Posterior vena cava (tissue), 2 donors: ENCODE results near the gene CCNY. TPM values are rescaled to one million over a fixed set of nuclear protein-coding genes. Genes with fewer than 3 reads are reported as not detected.
"Not testable (repeated sequence)": the region's sequence is repeated elsewhere in the genome, so short reads cannot be mapped to it uniquely, and the experiment has no call there.

Source experiments
- DNase-seq: peaks from one replicate; pipeline ENCODE4 v3.0.0-alpha.2; 2020; ENCODE audit warnings: low spot score
- intact Hi-C, 2 donors: fragments of 100-400 bp; cut with DNase I; formaldehyde crosslinking; loops; one replicate each; pipeline versions ENCODE4 v1.14.1 to v1.14.2; 2022 to 2023
- long read RNA-seq, 2 donors: library from polyadenylated mRNA; unstranded; transcript quantifications; one replicate each; pipeline ENCODE4 v2.0.0, GENCODE V29; 2020 to 2021
- total RNA-seq, 2 donors: library from RNA; stranded (reverse); fragmentation: NEBNext Ultra II Directional; extraction: Animal tissue kit (Norgen Biotek cat#: 25700); gene quantifications; one replicate each; pipeline ENCODE4 v1.2.1, GENCODE V29; 2021
- donor health status: DM: yes; HTN: yes; CAD: no.
- donor health status: DM: yes; HTN: yes; CAD: no.

Gene CCNY
- total RNA-seq, result 10 to 100 TPM; 65.8 to 66.4 TPM
- long read RNA-seq, donor 1, transcript CCNY-203 (10 exons, 3,960 nt), result major isoform, 42 of 59 reads
- long read RNA-seq, donor 1, partial matches to known transcripts, result 2 of 59 reads
- long read RNA-seq, donor 1, other reads (novel, unspliced or antisense), result 15 of 59 reads
- long read RNA-seq, donor 2, transcript CCNY-203 (10 exons, 3,960 nt), result major isoform, 10 of 24 reads
- long read RNA-seq, donor 2, partial matches to known transcripts, result 5 of 24 reads
- long read RNA-seq, donor 2, other reads (novel, unspliced or antisense), result 9 of 24 reads

GRCh38 chr10:35336084-35336831 is at the start of gene CCNY:
Gene CCNY (plus strand): TSS chr10:35336509. CDS start chr10:35337054, 545 bp downstream.
- intact Hi-C loops, result loop anchor here in 1 of 2 donors (10.0 kb wide), 1 partner anchor 229 kb away; no protein-coding TSS in a partner anchor
- DNase-seq, result peak; percentile 92

DNA sequence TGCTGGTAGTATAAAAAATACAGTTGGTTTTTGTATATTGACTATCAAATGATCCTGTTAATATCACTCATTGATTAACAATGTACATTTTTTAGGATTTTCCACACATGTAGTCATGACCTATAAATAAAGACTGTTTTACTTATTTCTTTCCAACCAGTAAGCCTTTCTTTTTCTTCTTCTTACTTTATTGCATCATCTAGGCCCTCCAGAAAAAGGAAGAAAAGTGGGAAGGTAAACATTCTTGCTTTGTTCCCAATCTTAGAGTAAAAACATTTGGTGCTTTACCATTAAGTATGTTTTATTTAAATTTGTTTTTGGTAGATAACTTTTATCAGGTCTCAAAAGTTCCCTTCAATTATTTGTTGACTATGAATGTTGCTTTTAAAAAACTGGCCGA is 47.1 kb upstream of the CCNY start:
- no peak for DNase-seq
- intact Hi-C loops, result no loop called here

- DNase-seq, result no peak
- intact Hi-C loops, result no loop called here
Observed at GRCh38 chr10:35294506-35294905, 41.8 kb upstream of the CCNY start.

DNA sequence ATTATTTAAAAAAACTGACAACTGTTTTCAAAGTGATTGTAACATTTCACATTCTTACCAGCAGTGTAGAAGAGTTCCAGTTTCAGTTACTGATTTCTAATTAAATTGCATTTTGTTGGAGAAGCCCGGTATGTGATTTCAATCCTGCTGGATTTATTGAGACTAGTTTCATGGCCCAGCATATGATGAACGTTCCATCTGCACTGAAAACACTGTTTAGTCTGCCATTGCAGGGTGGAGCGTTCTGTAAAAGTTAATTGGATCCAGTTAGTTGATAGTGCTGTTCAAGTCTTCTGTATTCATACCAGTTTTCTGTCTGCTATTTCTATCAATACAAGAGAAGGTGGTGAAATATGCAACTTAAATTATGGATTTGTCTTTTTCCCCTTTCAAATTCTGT is 37.3 kb upstream of the CCNY start:
- intact Hi-C loops, result loop anchor here in 1 of 2 donors (5.0 kb wide), 1 partner anchor 1443 kb away; no protein-coding TSS in a partner anchor
- no peak for DNase-seq

DNA sequence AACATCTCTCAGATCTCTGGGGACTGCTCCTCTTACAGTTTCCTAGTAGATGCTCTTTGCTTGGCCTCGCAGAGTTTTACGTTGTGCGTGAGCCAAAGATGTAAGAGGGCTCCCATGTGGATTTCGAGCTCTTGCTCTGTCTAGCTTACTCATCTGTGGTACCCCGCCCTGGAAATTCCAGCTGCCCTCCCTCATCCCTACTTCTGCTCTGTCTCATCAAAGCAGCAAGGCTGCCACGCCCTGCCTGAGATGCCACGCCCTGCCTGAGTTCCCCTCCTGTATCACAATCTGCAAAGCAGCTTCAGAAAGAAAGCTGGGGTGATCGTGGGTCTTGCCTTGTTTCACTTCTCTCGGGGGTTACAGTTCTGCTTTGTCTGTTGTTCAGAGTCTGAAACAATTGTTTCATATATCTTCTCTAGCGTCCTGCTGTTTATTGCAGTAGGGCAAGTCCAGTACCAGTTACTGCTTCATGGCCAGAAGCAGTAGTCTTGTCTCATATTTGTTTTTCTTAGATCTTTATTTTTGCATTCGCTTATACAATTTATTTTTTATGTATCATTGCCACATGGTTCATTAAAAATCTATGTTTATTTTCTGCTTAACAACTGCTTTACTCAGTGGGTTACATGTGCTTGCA is 36.1 kb upstream of the CCNY start:
- DNase-seq, result peak; percentile 92
- intact Hi-C loops, result no loop called here

DNA sequence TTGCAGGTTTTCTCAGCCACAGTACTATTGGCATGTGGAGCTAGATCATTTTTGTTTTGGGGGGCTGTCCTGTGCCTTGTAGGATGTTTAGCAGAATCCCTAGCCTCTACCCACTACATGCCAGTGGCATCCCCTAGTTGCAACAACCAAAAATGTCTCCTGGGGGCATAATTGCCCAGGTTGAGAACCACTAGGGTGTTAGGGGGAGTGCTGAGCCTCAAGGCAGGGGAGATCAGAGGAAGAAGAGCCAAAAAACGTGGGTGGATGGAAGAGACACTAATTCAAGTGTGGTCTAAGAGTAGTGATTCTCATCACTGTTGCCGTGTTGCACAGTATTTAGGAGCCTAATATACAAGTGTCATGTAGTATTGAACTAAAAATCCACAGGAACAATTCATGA is 31.7 kb upstream of the CCNY start:
- intact Hi-C loops, result no loop called here
- DNase-seq, result no peak

DNA sequence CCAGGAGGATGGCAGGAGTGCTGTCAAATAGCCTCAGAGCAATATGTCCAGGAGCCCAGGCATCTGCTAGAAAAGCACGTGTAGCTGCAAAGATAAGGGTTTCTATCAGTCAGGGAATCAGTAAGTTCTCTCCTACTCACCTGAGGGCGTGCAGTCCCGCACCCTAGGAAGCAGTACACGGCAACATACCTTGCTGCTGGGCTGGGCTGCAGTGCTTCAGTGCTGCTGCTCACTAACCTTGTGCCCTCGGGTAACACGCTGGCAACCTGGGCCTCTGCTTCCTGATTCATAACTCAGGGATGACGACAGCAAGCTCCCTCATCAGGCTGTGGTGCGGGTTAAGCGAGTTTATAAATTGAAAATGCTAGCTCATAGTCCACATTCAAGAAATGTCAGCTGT is 29.5 kb upstream of the CCNY start:
- intact Hi-C loops, result no loop called here
- no peak for DNase-seq

DNA sequence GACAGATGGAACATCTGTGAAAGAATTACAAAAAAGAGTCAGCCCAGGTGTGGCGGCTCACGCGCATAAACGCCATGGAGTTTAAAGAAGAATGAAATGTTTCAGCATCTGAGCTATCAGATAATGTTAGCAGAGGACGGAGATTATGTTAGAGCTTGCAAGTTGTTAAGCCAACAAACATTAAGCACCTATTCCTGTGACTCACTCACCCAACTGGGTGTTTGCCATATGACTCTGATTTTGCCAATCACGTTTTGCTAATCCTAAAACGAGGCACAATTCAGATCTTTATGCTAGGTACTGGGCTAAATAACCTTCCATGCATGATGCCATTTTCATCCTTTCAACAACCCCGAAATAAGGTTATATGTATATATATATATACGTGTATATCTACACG is 29.0 kb upstream of the CCNY start:
- no peak for DNase-seq
- intact Hi-C loops, result no loop called here

DNA sequence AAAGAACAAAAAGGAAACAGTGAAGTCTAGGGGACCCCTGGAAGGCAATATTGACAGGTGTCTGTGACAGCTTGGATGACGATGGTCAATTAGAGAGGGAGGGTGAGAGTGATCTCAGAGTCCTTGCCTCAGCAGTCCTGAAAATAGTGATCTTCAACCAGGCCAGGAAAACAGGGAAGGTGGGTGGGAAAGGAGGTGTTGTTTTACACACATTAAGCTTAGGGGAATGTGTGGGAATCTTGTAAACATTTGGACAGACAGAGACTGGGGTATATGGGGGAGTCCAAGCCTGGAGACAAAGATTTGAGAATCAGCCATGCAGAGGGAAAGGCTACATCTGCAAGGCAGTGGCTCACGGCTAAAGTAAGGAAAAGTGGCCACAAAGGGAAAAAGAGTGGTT is 27.5 kb upstream of the CCNY start:
- DNase-seq, result no peak
- intact Hi-C loops, result no loop called here

GRCh38 chr10:35314142-35314541 is 22.2 kb upstream of the CCNY start:
- intact Hi-C loops, result not testable (repeated sequence)

DNA sequence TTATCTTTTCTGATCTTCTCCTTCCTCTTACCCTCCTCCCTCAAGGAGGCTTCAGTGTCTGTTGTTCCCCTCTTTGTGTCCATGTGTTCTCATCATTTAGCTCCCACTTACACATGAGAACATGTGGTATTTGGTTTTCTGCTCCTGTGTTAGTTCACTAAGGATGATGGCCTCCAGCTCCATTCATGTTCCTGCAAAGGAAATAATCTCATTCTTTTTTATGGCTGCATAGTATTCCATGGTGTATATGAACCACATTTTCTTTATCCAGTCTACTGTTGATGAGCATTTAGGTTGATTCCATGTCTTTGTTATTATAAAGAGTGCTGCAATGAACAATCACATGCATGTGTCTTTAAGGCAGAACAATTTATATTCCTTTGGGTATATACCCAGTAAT is 21.1 kb upstream of the CCNY start:
- not testable (repeated sequence) for DNase-seq

More at GRCh38 chr10:35314142-35314541, 22.2 kb upstream of the CCNY start:
- not testable (repeated sequence) for DNase-seq

DNA sequence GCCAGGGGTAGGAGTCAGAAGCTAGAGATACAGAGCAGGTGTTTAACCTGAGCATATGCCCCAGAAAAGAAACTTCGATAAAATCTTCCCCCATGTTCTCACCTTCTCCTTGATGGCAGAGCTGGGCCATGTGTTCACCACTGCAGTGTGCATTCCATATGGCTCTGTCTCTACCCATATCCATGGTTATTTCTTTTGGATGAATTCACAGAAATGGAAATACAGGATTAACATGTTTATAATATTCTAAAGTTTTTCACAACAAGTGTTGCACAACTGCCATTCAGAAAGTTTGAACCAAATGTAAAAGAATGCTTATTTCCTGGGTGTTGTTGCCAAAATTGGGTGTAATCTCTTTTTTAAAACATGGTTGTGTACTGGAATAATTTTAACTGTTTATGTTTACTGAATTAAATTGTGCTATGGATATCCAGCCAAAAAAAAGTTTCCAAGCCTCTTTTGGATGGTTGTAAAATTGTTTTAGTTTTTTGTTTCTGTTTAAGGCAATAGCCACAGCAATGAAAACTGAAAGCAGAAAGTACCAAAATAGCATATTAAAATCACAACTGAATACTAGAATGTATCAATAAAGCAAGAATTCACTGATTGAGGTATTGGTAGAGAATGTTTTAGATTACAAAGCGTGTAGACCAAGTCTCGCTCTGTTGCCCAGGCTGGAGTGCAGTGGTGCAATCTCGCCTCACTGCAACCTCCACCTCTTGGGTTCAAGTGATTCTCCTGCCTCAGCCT is 19.9 kb upstream of the CCNY start:
- intact Hi-C loops, result no loop called here
- no peak for DNase-seq

More for the DNA sequence above, 21.1 kb upstream of the CCNY start:
- intact Hi-C loops, result not testable (repeated sequence)

DNA sequence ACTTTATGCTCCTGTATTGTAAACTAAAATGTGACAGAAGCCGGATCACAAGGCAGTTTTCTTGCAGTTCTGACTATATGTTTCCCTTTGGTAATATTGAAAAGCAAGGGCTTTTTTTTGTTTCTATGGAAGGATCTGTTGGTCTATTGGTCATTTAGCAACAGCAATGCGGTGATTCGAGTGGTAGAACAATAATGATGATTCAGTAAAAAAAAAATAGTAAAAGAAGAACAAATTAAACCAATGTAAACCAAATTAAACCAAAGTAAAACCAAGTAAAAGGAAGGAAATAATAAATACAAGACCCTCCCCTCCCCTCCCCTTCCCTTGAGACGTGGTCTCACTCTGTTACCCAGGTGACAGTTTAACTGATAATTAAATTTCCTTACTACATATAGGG is 17.8 kb upstream of the CCNY start:
- no peak for DNase-seq
- intact Hi-C loops, result no loop called here

- intact Hi-C loops, result no loop called here
- no peak for DNase-seq
Observed at GRCh38 chr10:35320341-35320740, 16.0 kb upstream of the CCNY start.

DNA sequence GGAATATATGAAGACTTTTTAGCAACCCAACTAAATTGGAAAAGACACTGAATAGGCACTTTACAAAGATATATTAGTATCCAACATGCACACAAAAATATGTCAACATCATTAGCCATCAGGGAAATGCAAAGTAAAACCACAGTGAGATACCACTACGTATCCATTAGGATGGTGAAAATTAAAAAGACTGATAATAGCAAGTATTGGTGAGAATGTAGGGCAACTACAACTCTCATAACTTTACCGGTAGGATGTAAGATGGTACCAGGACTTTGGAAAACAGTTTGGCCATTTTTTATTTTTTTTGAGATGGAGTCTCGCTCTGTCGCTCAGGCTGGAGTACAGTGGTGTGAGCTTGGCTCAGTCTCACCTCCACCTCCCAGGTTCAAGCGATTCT is 13.7 kb upstream of the CCNY start:
- no peak for DNase-seq
- intact Hi-C loops, result no loop called here

GRCh38 chr10:35324196-35324595 is 12.1 kb upstream of the CCNY start:
- intact Hi-C loops, result no loop called here
- no peak for DNase-seq

DNA sequence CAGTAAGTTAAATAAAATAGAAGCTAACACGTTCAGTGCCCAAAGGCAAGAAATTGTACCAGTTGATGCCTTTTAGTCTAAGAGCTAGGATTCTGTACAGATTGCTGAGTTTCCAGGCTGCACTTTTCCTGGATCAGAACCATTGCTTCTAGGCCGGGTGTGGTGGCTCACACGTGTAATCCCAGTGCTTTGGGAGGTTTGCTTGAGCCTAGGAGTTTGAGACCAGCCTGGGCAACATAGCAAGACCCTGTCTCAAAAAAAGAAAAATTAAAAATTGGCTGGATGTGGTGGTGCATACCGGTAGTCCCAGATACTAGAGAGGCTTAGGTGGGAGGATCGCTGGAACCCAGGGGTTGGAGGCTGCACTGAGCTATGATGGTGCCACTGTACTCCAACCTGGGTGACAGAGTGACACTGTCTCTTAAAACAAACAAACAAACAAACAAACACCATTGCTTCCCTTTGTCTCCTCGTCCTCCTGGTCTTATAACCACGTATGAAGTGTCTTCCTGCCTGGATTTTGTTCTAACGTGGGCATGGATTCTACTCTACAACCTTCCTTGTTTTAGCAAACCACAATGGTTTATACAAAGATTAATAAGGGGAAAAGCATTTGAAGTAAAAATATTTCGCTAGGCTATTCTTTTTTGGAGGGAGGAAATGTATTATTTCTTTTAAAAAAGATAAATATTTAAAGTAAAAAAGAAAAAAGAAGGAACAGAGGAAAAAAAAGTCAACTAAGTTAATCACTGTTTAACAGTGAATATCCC is 9.7 kb upstream of the CCNY start:
- no peak for DNase-seq
- intact Hi-C loops, result no loop called here

DNA sequence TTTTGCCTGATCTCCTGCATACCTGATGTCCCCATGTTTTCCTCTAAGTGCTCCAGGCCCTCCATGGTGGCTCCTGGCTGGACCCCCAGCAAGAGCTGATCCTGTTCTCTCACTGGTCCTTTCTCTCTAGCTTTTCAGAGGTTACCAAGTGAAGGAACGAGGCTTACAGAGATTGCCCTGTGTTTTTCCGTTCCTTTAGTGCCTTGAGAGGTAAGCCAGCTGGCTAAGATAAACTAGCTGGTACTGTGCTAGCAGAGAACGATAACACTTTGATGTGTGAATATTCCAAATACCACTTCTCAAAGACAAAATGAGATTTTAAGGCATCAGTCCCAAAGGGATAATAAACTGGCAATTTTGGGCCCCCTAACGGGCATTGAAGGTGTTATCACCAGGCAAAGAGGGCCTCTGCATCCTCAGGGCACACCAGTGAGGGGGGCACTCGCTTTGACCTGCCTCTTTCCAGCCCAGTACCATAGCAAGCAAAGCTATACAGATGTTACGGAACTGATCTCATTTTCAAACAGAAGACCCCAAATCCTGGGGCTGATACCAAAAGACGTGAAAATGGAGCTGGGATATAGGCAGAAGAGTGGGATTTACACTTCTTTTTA is 8.4 kb upstream of the CCNY start:
- intact Hi-C loops, result no loop called here
- DNase-seq, result no peak
